ENCODE results near the gene CCSAP.

The CCSAP gene

GRCh38 chr1:229285440-229285839 is 57.4 kb downstream of the CCSAP start:
- no peak for DNase-seq

GRCh38 chr1:229284887-229285286 is 58.0 kb downstream of the CCSAP start:
- no peak for DNase-seq

- no peak for DNase-seq
These were observed 59.6 kb downstream of the CCSAP start for GRCh38 chr1:229283183-229283611.

- DNase-seq: no peak
These were observed 60.5 kb downstream of the CCSAP start for GRCh38 chr1:229282295-229282823.

- no peak for DNase-seq
These were observed 61.4 kb downstream of the CCSAP start for GRCh38 chr1:229281339-229281926.

- DNase-seq: no peak
These were observed 61.9 kb downstream of the CCSAP start for GRCh38 chr1:229280921-229281320.

- no peak for DNase-seq
These were observed 62.6 kb downstream of the CCSAP start for GRCh38 chr1:229280037-229280828.

GRCh38 chr1:229279242-229279641 is 63.6 kb downstream of the CCSAP start:
- no peak for DNase-seq

GRCh38 chr1:229278120-229278741 is 64.6 kb downstream of the CCSAP start:
- DNase-seq: peak; percentile 20

- DNase-seq: no peak
These were observed 67.8 kb downstream of the CCSAP start for GRCh38 chr1:229275005-229275404.

GRCh38 chr1:229273507-229274232 is 69.2 kb downstream of the CCSAP start:
- no peak for DNase-seq

GRCh38 chr1:229272164-229273158 is 70.4 kb downstream of the CCSAP start:
- DNase-seq: peak; percentile 90

- DNase-seq: no peak
These were observed 71.2 kb downstream of the CCSAP start for GRCh38 chr1:229271448-229272159.
